CD4-positive, alpha-beta T cell treated with Interleukin-15 for 1 hour (primary cell): ENCODE measurements around the gene ERG28.

Experiments
- DNase-seq: peaks from one replicate; pipeline ENCODE4 v3.0.0-alpha.2; 2020

The ERG28 gene

DNA sequence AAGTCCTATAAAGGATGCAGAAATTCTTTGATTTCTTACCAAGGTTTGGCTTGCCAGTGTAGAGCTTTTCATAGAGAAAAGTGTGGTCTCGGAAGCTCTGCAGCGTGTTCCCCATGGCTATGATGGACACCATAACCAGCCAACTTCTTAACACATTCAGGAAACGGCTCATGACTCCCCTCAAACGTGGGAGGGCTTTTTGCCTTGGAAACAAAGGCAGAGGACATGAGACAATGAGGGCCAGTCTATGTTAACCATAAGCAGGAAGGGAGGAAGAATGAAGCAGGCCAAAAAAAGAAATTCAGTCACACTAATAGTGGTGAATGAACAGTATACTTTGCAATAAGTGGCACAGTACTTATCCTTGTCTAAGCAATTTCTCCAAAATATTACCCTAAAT is 3.3 kb downstream of the ERG28 start:
- no peak for DNase-seq

- DNase-seq = no peak
Measured at GRCh38 chr14:75655235-75655634, 5.4 kb downstream of the ERG28 start.

- peak; percentile 68 for DNase-seq
Measured at GRCh38 chr14:75654127-75654732, 6.4 kb downstream of the ERG28 start.

DNA sequence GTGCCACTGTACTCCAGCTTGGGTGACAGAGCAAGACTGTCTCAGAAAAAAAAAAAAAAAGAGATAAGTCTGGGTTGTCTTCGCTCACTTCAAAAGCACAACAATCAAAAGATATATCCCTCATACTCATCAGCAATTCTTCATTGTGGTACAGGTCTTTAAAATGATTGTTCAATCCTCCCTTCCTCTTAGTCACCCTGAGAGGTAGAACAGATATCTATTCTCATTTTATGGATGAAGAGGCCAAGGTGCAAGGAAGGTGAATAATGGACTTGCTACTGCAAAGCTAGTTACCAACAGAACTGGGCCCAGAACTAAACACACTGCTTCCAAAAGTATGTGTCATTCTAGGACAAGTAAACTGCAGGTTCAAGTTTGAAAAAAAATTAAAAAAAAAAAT is 7.1 kb downstream of the ERG28 start:
- no peak for DNase-seq

GRCh38 chr14:75650253-75651058 is 10.2 kb downstream of the ERG28 start:
- DNase-seq = no peak

GRCh38 chr14:75649773-75650172 is 10.9 kb downstream of the ERG28 start:
- no peak for DNase-seq

DNA sequence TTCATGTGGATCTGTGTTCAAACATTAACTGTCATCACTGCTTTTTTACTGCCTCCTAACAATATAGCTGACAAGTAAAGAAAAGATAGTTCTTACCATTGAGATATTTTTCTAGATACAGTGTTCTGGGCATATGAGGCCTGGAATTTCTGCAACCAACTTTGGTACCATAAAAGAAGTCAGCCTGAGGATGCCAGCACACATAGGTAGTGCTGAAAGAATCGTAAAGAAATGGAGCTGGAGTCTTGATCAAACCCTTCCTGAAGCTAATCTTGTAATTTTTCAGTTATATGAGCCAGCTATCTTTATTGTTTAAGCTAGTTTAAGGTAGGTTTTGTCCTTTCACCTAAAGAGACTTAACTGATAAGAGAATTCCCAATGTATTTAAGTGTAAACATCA is 11.3 kb downstream of the ERG28 start:
- DNase-seq = no peak

DNA sequence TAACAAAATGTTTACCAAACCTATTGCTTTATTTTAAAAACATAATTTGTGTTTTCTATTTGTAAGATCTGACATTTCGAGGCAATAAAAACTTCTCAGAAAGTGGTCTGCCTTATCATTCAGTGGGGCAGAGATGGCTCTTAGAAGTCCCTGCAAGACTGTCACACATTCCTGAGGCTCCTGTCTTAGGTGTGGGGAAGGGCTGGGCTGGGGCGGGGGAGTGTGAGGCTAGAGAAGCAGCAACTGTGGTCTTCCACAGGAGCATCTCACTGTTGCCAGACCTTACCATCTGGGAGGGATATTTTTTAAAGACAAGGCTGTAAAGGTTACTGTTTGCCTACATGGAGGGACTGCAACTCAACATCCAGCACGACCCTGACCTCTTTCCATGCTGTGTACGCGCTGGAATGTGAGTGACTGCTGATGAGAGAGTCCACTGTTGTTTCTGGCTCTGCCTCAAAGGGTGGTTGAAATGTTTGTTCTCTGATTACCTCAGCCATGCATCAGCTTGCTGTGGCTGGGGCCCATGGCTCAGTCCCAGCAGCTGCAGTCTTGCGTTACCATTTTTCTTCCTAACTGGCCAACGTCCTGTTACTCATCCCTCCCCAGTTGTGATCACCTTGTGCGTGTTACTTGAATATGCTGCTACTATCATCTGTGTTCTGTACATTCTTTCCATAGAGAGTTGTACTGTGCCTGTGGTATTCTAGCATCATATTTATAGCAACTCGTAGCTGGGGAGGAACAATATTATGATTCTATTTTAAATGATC is 12.4 kb downstream of the ERG28 start:
- no peak for DNase-seq

GRCh38 chr14:75647640-75648039 is 13.0 kb downstream of the ERG28 start:
- no peak for DNase-seq

DNA sequence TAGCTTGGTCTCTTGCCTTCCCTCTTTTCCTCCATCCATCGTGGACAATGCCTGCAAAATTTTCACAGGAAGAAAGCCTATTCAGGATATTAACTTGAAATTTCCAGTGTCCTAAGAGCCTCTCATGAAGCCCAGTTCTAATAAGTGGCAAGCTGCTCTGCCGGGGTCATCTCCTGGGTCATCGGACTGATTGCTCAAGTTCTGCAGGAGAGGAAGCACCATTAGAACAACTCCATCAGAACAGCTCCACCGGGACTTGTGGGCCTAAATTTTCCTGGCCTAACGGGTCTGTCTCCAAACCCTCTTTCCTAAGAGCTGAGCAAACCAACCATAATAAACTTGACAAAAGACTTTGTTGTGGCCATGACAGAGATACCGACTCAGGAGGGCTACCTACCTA is 13.9 kb downstream of the ERG28 start:
- no peak for DNase-seq

- DNase-seq = no peak
Measured at GRCh38 chr14:75645056-75645455, 15.6 kb downstream of the ERG28 start.

DNA sequence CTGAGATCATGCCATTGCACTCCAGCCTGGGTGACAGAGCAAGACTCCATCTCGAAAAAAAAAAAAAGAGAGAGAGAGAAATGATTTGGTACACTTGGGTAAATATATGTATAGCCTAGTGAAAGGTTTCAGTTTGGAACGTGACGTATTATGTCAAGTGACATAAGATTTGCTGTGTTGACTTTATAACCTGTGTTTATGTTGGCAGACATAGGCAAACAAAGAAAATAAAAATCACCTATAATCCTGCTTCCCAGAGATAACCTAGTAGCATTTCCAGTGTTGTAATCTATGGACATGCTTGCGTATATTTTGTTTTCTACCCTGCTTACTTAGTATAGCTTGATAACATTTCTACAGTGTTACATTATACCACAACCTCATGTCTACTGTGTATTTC is 16.7 kb downstream of the ERG28 start:
- no peak for DNase-seq

- DNase-seq = no peak
Measured at GRCh38 chr14:75640876-75641275, 19.8 kb downstream of the ERG28 start.

DNA sequence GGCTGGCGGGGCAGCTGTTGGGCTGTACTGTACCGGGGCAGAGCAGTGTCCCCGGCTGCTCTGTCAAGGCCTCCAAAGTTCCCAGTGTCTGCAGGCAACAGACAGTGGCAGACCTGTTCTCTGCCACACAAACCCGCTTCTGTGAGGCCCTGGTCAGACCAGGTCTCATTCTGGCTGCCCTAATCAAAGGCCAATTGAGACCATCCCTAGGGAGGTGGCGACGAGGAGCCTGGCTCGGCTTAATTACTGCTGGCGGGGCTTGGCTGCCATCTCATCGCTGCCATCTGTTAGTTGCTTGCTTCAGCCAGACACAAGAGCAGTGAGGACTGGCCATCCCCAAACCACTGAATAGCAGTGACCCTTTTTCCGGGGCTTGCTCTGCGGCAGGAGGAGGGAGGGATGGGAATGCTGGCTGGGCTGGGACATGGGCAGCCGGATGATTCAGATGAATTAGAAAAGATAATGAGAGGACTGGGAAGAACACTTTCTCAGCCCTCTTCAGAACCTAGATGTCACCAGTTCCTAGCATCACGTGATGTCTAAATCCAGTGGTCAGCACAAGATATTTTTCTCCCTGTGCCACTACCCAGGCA is 24.5 kb downstream of the ERG28 start:
- no peak for DNase-seq

- no peak for DNase-seq
Measured at GRCh38 chr14:75634848-75635247, 25.8 kb downstream of the ERG28 start.

DNA sequence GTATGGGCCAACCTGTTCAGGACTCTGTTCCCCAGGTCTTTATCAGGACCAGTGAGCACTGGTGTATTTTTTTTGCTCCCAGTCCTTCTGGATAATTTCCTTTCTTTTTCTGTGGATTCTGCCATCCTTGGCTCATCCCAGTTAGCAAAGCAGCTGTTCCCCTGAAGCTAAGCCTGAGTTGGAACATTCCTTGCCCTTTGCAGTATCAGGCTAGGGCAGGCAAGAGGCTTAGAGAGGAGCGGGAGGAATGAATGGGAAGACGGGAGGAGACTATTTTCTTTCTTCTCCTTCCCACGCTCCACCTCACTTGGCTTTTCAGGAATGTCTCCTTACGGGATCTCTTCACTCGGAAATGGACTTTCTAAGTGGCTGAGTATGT is 29.2 kb downstream of the ERG28 start:
- DNase-seq = no peak

DNA sequence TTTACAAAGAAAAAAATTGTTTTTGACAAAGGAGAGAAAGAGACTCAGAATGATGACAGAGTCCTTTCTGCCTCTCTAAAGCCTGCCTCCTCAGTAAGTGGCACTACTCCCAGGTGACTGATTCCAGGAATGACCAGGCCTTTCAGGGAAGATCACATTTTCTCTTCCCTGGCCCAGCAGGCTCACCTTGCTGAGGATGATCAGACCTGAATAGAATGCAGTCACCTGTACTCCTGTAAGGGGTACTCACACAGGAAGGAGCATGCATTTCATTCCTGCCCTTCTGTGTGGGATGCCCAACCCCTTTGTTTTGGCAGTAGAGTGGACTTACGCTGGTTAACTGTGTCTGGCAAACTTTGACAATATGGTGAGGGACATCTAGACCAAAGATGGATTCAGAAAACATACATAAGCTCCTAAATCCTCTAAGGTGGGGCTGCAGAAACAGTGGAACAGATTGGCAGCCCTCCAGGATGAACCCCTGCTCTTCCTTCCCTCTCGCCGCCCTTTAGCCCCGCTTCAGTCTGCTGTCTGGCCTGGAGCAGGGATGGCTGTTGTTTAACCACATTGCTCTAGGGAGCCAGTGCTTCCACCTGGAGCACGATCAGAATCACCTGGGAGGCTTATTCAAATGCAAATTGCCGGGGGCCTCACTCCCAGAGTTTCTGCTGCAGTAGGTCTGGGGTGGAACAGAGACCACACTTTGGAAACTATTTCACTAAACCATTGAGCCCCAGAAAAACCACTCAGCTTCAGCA is 29.8 kb downstream of the ERG28 start:
- DNase-seq = no peak

DNA sequence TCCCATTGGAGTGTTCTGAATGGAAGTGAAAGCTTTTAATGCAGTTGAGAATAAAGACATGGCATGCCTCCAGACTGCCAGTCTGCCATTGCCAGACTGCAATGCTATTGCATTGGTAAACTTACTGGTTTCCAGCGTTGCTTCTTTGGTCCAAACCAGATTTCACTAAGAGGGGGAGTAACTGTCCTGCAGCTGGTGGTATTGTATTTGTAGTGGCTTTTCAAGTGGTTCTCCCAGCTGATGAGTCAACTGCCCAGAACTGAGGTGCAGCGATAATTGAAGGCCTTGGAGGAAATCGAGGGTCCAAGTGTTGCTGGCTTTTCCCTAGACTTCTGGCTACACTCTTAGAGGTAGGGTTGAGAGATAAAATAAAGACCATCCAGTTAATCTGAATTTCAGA is 31.9 kb downstream of the ERG28 start:
- no peak for DNase-seq

- no peak for DNase-seq
Measured at GRCh38 chr14:75627406-75627805, 33.3 kb downstream of the ERG28 start.

DNA sequence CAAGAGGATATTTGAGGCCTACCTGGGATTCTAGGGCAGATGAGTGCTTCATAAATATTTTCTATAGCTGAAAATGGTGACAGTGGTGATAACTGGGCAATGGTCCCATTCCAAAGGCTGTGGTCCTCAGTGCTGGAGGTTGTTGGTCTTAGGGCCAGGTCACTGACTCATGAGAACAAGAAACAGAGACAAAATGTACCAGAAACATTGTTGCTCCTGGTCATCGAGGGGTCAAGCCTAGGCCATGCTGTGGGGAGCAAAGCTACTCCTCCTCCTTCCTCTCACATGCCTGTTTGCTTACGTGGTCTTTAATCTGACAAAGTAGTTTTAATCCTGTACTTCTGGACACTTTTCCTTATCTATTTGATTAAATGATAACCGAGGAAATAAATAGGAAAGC is 33.8 kb downstream of the ERG28 start:
- DNase-seq = no peak

DNA sequence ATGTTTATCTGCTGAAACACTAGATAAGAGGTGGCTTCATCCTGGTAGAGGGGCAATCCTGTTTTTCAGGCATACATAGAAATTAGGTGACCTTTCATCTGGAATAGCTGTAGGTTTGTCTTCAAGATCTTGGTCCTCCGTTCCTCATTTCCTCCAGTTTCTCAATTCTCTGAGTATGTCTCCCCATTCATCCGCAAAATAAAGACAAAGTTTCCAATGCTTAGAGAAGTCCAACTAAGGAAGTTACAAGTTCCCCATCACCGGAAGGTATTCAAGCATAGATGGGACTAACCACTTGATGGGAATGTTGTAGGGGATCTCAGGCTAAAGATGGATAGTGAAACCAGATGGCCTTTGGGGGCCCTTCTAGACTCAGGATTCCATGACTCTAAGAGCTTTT is 34.3 kb downstream of the ERG28 start:
- DNase-seq = no peak

GRCh38 chr14:75625034-75625433 is 35.6 kb downstream of the ERG28 start:
- no peak for DNase-seq

DNA sequence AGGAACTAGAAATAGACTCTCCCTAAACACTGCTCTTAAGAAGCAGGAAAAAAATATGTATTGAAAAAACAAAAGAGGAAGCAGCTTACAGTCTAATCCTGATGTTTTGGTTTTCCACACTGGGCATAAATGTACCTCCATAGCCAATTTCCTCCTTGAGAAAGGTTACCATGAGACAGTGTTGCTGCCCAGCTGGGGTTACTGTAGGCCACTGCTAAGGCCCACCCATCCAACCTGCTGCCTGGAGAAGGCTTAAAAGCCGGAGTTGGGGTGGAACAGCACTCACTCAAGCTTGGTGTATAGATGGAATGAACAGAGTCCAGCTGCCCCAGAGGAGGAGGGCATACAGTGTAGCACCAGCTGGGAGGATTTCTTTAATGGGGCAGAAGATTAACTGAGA is 41.1 kb downstream of the ERG28 start:
- DNase-seq = no peak
